Daoy (cell line): ENCODE data around the gene FBXW8. TPM values are rescaled to one million over a fixed set of nuclear protein-coding genes. Genes with fewer than 3 reads are reported as not detected.
A peak's percentile ranks its signal among the peaks of the same experiment; 100 is the strongest.

Experiments
- DNase-seq: peaks from one replicate; pipeline ENCODE4 v3.0.0-alpha.2; 2015; ENCODE audit warnings: low read depth
- total RNA-seq: library from RNA; depleted of rRNA; stranded (reverse); fragments of >200 nt; shearing (Covaris generic); gene quantifications from 2 replicates; pipeline ENCODE4 v1.2.3, GENCODE V29; 2014; rRNA removed

FBXW8 gene
- 13.2 and 14.6 TPM in 2 replicates for total RNA-seq

DNA sequence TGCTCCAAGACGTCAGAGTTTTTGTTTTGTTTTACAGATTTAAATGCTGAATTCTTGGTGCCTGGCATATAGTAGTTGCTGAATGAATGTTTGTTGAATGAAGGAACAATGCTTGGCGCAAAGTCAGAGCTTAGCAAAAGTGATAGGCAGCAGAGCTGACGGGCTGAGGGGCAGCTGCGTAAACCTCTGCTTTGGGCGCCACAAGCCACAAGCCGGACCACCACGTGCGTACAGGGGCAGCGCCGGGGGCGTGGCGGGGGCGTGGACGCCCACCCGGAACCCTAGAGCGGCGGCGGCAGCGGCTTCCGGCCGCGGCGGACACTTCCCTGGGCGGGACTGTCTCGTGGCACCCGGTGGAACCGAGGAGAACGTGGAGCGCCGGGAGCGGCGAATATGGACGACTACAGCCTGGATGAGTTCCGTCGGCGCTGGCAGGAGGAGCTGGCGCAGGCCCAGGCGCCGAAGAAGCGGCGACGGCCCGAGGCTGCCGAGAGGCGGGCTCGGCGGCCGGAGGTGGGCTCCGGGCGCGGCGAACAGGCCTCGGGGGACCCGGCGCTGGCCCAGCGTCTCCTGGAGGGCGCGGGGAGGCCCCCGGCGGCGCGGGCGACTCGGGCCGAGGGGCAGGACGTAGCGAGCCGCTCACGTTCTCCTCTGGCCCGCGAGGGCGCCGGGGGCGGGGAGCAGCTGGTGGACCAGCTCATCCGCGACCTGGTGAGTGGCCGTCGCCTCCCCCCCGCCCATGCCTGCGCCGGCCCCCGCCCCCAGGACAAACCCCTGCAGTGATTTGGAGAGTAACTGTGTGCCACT is at the start of gene FBXW8:
TSS of gene FBXW8 (plus strand) at position 306 of the 807 bp plus-strand sequence. CDS start at position 394, 88 bp downstream.
- peak; percentile 90 for DNase-seq

- peak; percentile 84 for DNase-seq
Measured at GRCh38 chr12:116861320-116861719, 49.4 kb upstream of the FBXW8 start.

- no peak for DNase-seq
Measured at GRCh38 chr12:116862167-116862566, 48.6 kb upstream of the FBXW8 start.

GRCh38 chr12:116863275-116863767 is 47.4 kb upstream of the FBXW8 start:
- DNase-seq = peak; percentile 43

DNA sequence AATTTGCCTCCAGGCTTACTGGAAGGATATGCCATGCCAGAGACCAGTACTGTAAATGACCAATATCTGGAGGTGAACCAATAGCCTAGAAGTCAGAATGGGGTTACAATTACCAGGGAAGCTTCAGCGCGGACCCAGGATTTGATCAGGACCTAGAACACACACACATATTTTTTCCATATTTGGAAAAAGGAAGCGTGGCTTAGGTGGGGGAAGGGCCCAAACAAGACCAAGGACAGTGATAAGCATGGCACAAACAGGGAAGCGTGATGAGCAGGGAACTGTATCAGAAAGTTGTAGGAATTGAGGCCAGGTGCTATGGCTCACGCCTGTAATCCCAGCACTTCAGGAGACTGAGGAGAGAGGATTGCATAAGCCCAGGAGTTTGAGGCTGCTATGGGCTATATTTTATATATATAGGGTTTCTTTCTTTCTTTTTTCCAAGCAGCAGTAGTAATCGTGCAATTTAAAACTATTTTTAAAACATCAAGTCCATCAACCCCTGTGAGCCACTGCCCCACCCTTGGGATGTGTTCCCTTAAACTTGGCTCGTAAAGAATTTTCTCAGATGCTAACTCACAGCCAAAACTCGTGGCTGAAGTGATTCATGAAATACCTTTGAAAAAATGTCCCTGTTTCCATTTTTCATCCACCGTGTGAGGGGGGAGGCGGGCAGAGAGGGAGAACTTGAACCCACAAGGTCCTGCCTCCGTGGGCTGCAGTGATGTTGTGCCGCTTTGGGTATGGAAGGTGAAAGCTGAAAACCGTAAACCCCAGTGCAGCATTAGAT is 46.2 kb upstream of the FBXW8 start:
- DNase-seq = peak; percentile 61

DNA sequence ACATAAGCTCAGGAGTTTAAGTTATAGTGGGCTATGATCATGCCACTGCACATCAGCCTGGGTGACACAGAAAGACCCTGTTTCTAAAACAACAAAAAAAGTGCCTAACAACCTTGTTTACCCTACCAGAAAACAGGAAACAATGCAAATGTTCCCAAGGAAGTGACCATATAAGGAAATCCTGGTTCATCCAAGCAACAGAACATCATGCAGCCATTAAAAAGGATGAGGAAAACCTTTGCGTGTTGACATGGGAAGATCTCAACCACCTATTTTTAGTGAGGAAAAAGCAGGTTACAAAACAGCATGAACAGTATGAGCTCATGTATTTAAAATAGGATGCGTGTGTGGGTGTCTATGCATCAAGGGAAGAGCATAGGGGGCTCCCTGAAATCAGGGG is 43.2 kb upstream of the FBXW8 start:
- no peak for DNase-seq

DNA sequence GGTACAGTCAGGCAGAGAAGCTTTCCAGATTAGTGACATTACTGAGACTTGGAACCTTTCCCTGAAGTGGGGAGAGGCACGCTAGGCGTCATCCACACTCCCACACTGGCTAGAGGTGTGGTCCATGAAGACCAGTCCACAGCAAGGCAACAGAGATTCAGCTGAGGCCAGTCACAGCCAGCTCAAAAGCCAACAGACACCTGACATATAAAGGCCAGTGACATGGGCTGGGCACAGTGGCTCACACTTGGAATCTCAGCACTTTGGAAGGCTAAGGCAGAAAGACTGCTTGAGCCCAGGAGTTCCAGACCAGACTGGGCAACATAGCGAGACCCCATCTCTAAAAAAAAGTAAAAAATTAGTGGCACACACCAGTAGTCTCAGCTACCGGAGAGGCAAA is 40.4 kb upstream of the FBXW8 start:
- DNase-seq = no peak

DNA sequence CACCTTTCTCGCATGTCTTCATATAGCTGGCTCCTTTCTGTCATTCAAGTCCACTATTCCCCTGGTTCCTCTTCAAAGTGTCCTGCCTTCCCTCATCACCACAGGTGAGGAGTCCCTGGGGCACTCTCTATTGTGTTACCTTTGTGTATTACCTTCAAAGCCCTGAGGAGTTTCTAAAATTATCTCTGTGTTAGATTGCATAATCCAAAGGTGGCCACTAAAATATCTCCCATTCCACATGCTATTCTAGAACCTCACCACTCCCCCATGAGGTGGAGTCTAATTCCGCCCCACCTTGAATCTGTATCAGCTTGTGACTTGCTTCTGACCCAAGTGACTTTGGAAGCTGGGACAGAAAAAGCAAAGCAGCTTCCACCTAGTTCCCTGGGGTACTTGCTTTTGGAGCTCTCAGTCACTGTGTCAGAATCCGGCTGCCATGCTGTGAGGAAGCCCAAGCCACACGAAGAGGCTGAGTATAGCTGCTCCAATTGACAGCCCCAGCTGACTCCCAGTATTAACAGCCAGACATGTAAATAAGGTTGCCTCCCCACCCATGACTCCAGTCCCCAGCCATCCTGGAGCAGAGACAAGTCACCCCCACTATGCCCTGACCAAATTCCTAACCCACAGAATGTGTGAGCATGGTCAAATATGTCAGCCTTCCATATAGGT is 36.3 kb upstream of the FBXW8 start:
- DNase-seq = no peak

GRCh38 chr12:116876151-116876869 is 34.4 kb upstream of the FBXW8 start:
- no peak for DNase-seq

GRCh38 chr12:116878567-116879508 is 31.9 kb upstream of the FBXW8 start:
- DNase-seq = no peak

- DNase-seq = no peak
Measured at GRCh38 chr12:116879509-116880212, 31.1 kb upstream of the FBXW8 start.

GRCh38 chr12:116880213-116880816 is 30.4 kb upstream of the FBXW8 start:
- DNase-seq = no peak

DNA sequence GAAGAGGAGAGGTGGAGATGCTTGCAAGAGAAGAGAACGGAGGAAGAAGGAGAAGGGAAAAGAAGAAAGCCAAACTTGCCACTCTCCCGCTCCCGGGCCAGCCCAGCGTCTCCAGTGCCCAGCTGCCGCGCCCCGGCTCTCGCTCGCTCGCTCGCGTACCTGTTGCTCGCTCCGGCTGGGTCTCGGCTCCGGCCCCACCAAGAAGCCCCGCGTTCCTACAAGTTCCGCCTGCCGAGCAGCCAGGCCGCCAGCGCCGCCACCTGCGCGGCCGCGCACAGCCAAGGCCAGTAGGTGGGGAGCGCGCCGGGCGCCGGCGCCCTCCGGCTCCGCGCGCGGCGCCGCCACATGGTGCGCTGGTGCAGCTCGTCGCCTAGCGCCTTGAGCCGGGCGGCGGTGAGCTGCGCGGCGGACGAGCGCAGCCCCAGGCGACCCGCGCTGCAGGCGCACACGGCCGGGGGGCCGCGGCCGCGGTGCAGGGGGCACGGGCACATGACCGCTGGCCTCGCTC is 29.9 kb upstream of the FBXW8 start:
- DNase-seq = peak; percentile 70

DNA sequence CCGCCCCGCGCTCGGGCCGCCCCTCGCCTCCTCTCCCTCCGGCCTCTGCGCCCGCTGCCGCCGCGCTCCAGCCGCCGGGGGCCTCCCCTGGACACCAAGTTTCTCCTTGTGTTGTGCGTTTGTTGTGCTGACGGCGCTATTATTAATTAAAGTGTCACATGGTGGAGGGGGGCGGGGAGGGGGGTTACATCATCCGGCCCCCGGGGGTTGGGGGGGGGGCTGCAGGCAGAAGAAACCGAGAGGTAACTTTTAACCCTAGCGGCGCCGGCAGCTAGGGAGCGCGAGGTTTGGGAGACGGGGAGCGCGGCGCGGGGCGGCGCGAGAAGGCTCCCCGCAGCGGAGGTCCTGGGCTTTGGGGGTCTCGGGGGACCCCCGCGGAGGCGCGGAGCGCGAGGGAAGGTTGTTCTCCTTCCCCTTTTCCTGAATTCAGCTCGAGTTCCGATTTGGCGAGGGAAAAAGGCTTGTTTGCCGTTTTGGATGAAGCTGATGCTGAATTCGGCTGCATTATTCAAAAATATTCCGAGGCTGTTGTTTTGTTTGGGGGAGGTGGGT is 29.3 kb upstream of the FBXW8 start, which contains the start of gene HRK:
TSS of gene HRK (minus strand) at position 117 of the 552 bp plus-strand sequence. CDS start 134 bp downstream, outside the sequence.
- DNase-seq = no peak

DNA sequence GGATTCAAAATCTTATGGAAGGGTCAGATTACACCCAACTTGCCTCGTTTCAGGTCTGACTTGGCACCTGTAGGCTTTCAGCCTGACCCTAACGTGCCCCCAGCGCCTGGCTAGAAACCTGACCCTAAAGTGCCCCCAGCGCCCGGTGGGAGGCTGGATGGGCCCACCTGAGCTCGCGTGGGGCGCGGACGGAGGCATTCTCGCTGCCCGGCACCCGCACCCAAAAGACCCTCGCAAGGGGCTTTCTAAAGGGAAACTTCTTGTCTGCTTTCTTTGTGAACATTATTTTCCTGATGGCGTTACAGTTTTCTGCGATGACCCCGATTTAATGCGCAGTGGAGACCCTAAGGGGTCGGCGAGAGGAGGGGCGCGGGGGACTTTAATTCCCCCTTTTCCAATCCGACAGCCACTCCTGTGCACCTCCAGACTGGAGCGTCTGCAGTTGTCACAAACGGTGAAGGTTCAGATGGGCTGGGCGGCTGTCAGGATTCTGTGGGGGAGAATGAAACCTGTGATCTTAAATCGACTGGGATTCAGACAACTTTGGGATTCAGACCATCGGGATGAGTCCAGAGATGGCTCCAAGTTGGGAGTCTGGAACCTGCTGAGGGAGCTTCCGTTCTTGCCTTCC is 28.8 kb upstream of the FBXW8 start:
- DNase-seq = no peak

DNA sequence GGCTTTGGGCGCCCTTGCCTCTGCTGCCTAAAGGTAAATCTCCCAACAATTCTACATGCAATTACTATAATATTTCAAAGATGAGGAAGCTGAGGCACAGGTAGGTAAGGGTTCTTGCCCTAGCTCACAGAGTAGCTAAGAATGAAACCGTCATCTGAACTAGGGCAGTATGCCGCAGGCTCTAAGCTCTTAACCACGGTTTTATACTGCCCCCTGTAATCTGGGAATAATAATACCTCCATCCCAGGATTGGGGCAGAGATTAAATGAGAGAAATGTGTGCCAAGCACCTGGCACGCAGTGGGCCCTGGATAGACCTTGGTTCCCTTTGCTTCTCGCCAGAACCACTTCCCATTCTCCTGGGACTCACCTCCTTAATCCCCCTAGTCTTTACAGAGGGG is 28.0 kb upstream of the FBXW8 start:
- DNase-seq = peak; percentile 30

GRCh38 chr12:116884871-116885270 is 25.9 kb upstream of the FBXW8 start:
- no peak for DNase-seq

- no peak for DNase-seq
Measured at GRCh38 chr12:116885491-116885890, 25.3 kb upstream of the FBXW8 start.
